Measurements from ENCODE around the gene SMG7. TPM values are rescaled to one million over a fixed set of nuclear protein-coding genes. Genes with fewer than 3 reads are reported as not detected.

The SMG7 gene
- total RNA-seq, 1 donor: 36.7 TPM

GRCh38 chr1:183466781-183467180 is 5.5 kb upstream of the SMG7 start:
- no peak for DNase-seq (ENCODE audit: low read depth)

GRCh38 chr1:183467687-183468086 is 4.6 kb upstream of the SMG7 start:
- no peak for TF ChIP-seq CTCF (IDR thresholded peaks at IDR 0.05; ENCODE audit: insufficient read depth, low read depth, low read length)
- no peak for DNase-seq (ENCODE audit: low read depth)
- H3K4me3 ChIP-seq (ENCODE audit: low read depth, low read length): no peak overlapping the region

More at GRCh38 chr1:183466781-183467180, 5.5 kb upstream of the SMG7 start:
- H3K4me3 ChIP-seq (ENCODE audit: low read depth, low read length): no peak overlapping the region
- TF ChIP-seq CTCF (IDR thresholded peaks at IDR 0.05; ENCODE audit: insufficient read depth, low read depth, low read length): no peak

- peak; percentile 63 for DNase-seq (ENCODE audit: low read depth)
- H3K4me3 ChIP-seq (ENCODE audit: low read depth, low read length): peak overlapping the region; percentile 91
- TF ChIP-seq CTCF (IDR thresholded peaks at IDR 0.05; ENCODE audit: insufficient read depth, low read depth, low read length): peak; percentile 49
Observed at GRCh38 chr1:183470147-183470960, 1.9 kb upstream of the SMG7 start.

GRCh38 chr1:183470961-183471742 is 1.1 kb upstream of the SMG7 start:
- no peak for TF ChIP-seq CTCF (IDR thresholded peaks at IDR 0.05; ENCODE audit: insufficient read depth, low read depth, low read length)
- DNase-seq (ENCODE audit: low read depth): peak; percentile 74
- peak overlapping the region; percentile 91 for H3K4me3 ChIP-seq (ENCODE audit: low read depth, low read length)

GRCh38 chr1:183471743-183472487 is 384 bp upstream of the SMG7 start:
- no peak for TF ChIP-seq CTCF (IDR thresholded peaks at IDR 0.05; ENCODE audit: insufficient read depth, low read depth, low read length)
- H3K4me3 ChIP-seq (ENCODE audit: low read depth, low read length): peak overlapping the region; percentile 91
- peak; percentile 98 for DNase-seq (ENCODE audit: low read depth)

- no peak for TF ChIP-seq CTCF (IDR thresholded peaks at IDR 0.05; ENCODE audit: insufficient read depth, low read depth, low read length)
- peak overlapping the region; percentile 91 for H3K4me3 ChIP-seq (ENCODE audit: low read depth, low read length)
- no peak for DNase-seq (ENCODE audit: low read depth)
Observed at GRCh38 chr1:183473217-183473536, 878 bp downstream of the SMG7 start.
